Activated naive CD8-positive, alpha-beta T cell treated with anti-CD3 and anti-CD28 coated beads, Interleukin-2, amount 10 ng/mL, durations not matched to agents 7 days and 5 days (primary cell): Measurements from ENCODE around the gene PTTG1. TPM values are rescaled to one million over a fixed set of nuclear protein-coding genes. Genes with fewer than 3 reads are reported as not detected.
A peak's percentile ranks its signal among the peaks of the same experiment; 100 is the strongest.

Experiments used
- ATAC-seq: fragments of 150-1000 bp; cut with Tn5 transposase; one replicate; pipeline ENCODE4 v1.10.0; 2021; ENCODE audit warnings: low read depth, moderate library complexity
- POLR2A ChIA-PET: fragments of 350-600 bp; sonication (Branson Sonifier 250); formaldehyde crosslinking; loops from one replicate; lab custom pipeline; 2021; ENCODE audit warnings: antibody characterized with exemption; lab: Charles Lee
- DNase-seq: peaks from one replicate; pipeline ENCODE4 v3.0.0; 2021
- H3K27ac Mint-ChIP-seq: one replicate; pipeline ENCODE4 v1.8.0; 2022; ENCODE audit warnings: mild to moderate bottlenecking, mixed read lengths
- H3K27me3 Mint-ChIP-seq: one replicate; pipeline ENCODE4 v1.8.0; 2022; ENCODE audit warnings: mild to moderate bottlenecking, moderate library complexity, mixed read lengths
- H3K36me3 Mint-ChIP-seq: one replicate; pipeline ENCODE4 v1.8.0; 2021; ENCODE audit warnings: mild to moderate bottlenecking, mixed read lengths
- H3K4me1 Mint-ChIP-seq: one replicate; pipeline ENCODE4 v1.8.0; 2021; ENCODE audit warnings: mixed read lengths
- H3K4me3 Mint-ChIP-seq: one replicate; pipeline ENCODE4 v1.8.0; 2022; ENCODE audit warnings: mild to moderate bottlenecking, moderate library complexity, mixed read lengths
- H3K9me3 Mint-ChIP-seq: one replicate; pipeline ENCODE4 v1.8.0; 2021; ENCODE audit warnings: mixed read lengths
- total RNA-seq, 2 experiments: library from RNA; stranded (reverse); gene quantifications; one replicate each; pipeline ENCODE4 v1.2.3, GENCODE V29; 2021

PTTG1 gene
- total RNA-seq, 2 experiments from 2014 or later, result 118 TPM

DNA sequence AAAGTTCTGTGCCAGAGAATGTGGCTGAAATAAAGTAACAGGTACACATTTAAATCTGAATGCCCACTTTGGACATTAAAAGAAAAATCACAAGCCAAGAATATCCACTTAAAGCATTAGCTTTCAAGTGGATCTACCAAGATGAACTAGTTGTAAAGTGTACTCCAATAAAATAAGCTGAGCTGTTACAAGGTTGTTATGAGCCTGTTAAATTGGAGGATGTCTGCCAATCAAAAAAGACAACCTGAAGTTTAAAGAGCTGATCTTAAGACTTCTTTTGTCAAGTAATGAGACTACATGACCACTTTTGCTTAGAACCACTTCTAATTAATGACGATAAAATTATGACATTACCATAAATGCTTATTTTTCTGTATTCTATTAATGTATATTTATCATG, 24.2 kb upstream of the PTTG1 start:
- Mint-ChIP-seq H3K27me3 (peaks cover 6% of the 10 kb centered on the region), H3K4me3 (no peak overlapping the region), H3K9me3 (no peaks in the 10 kb centered on the region), H3K36me3 (no peaks in the 10 kb centered on the region), H3K27ac (no peak overlapping the region), H3K4me1 (peaks cover 3% of the 10 kb centered on the region)
- POLR2A ChIA-PET, result no interaction called here
- DNase-seq, result no peak
- no peak for ATAC-seq

DNA sequence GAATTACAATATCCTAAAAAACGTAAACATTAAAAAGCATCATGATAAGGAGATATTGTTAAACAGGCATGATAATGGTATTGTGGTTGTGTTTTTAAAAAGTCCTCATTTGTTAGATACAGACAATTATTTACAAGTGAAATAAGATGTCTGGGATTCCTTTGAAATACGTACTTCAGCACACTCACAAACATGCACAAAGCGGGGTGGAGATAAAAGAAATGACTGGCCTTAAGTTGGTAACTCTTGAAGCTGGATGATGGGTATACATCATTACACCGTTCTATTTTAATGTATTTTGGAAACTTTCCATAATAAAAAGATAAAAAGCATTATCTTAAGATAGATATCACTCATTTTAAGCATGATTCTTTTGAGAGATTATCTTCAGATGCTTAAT, 22.8 kb upstream of the PTTG1 start:
- H3K4me1 Mint-ChIP-seq, result peaks cover 3% of the 10 kb centered on the region
- POLR2A ChIA-PET, result interaction anchor here (1.0 kb wide), 1 partner anchor 21 kb away, joined by 8 read pairs; the partner anchor contains the start of gene SLU7
- peaks cover 3% of the 10 kb centered on the region for H3K36me3 Mint-ChIP-seq
- no peak overlapping the region for H3K27ac Mint-ChIP-seq
- H3K4me3 Mint-ChIP-seq, result peak overlapping the region; percentile 87
- DNase-seq, result no peak
- H3K9me3 Mint-ChIP-seq, result no peaks in the 10 kb centered on the region
- H3K27me3 Mint-ChIP-seq, result peaks cover 4% of the 10 kb centered on the region
- ATAC-seq, result no peak

- peak; percentile 73 for DNase-seq
- Mint-ChIP-seq H3K27ac (peak within 1 kb of the TSS; percentile 32), H3K4me1 (peaks cover 3% of the 10 kb centered on the region), H3K36me3 (peaks cover 7% of the 10 kb centered on the region), H3K9me3 (no peaks in the 10 kb centered on the region), H3K27me3 (peaks cover 2% of the 10 kb centered on the region), H3K4me3 (peak within 1 kb of the TSS; percentile 87)
- peak; percentile 86 for ATAC-seq
- POLR2A ChIA-PET, result interaction anchor here (1.0 kb wide), 1 partner anchor 20 kb away, joined by 8 read pairs; the partner anchor contains the start of gene SLU7
These were observed 22.0 kb upstream of the PTTG1 start, which contains the start of gene FAM200C for GRCh38 chr5:160399402-160400353. Gene FAM200C (minus strand): TSS chr5:160400054. CDS start chr5:160395490, 4,564 bp downstream.

GRCh38 chr5:160418561-160419457, 2.8 kb upstream of the PTTG1 start, which contains the start of gene SLU7:
Gene SLU7 (minus strand): TSS chr5:160419081. CDS start chr5:160415294, 3,787 bp downstream.
- Mint-ChIP-seq H3K27ac (peak within 1 kb of the TSS; percentile 95), H3K4me3 (peak within 1 kb of the TSS; percentile 97), H3K9me3 (no peaks in the 10 kb centered on the region), H3K4me1 (peaks cover 42% of the 10 kb centered on the region), H3K36me3 (peaks cover 15% of the 10 kb centered on the region), H3K27me3 (no peaks in the 10 kb centered on the region)
- ATAC-seq (peak; percentile 87), DNase-seq (peak; percentile 90)
- POLR2A ChIA-PET, result interaction anchor here (0.5 to 2.1 kb wide), 14 partner anchors 9 to 1211 kb away, joined by 3 to 12 read pairs (median 4); partner anchors contain the start of genes FAM200C and PWWP2A

- H3K36me3 Mint-ChIP-seq, result peaks cover 24% of the 10 kb centered on the region
- peaks cover 51% of the 10 kb centered on the region for H3K4me1 Mint-ChIP-seq
These were observed 2.0 kb upstream of the PTTG1 start for GRCh38 chr5:160419458-160420330.

GRCh38 chr5:160420331-160420610, 1.4 kb upstream of the PTTG1 start:
- peak overlapping the region; percentile 97 for H3K4me3 Mint-ChIP-seq
- no peaks in the 10 kb centered on the region for H3K27me3 Mint-ChIP-seq
- peaks cover 27% of the 10 kb centered on the region for H3K36me3 Mint-ChIP-seq

More at GRCh38 chr5:160419458-160420330, 2.0 kb upstream of the PTTG1 start:
- DNase-seq, result no peak
- Mint-ChIP-seq H3K4me3 (peak overlapping the region; percentile 97), H3K27ac (peak overlapping the region; percentile 95), H3K9me3 (no peaks in the 10 kb centered on the region), H3K27me3 (no peaks in the 10 kb centered on the region)
- POLR2A ChIA-PET, result interaction anchor here (0.7 to 2.1 kb wide), 11 partner anchors 11 to 1367 kb away, joined by 3 to 12 read pairs (median 3); partner anchors contain the start of genes FAM200C and PWWP2A
- ATAC-seq, result no peak

DNA sequence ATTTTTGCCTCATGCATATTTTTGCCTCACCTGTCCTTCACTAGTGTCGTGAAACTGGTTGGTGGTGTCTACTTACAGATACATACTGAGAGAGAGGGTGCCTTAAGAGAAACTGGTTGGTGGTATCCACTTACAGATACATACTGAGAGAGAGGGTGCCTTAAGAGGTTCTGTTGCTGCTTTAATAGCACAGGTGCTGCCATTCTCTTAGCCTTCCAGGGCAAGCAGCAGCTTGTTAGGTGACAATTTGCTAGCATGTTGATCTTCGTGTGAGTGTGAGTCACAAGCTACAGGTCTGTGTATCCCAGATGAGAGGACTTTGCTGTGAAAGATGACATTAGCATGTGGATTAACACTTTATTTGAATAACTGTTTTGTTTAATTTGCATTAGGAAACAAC, 1.4 kb downstream of the PTTG1 start:
- no peak for ATAC-seq
- Mint-ChIP-seq H3K27ac (peak overlapping the region; percentile 15), H3K36me3 (peaks cover 32% of the 10 kb centered on the region), H3K27me3 (no peaks in the 10 kb centered on the region), H3K4me1 (peaks cover 44% of the 10 kb centered on the region), H3K9me3 (no peaks in the 10 kb centered on the region), H3K4me3 (peak overlapping the region; percentile 98)
- POLR2A ChIA-PET, result no interaction called here
- no peak for DNase-seq

More at GRCh38 chr5:160420331-160420610, 1.4 kb upstream of the PTTG1 start:
- Mint-ChIP-seq H3K4me1 (peaks cover 55% of the 10 kb centered on the region), H3K9me3 (no peaks in the 10 kb centered on the region), H3K27ac (peak overlapping the region; percentile 95)
- ATAC-seq (no peak), DNase-seq (no peak)
- POLR2A ChIA-PET, result interaction anchor here (1.4 to 2.1 kb wide), 2 partner anchors 21 to 1212 kb away, joined by 3 to 8 read pairs; partner anchors contain the start of gene FAM200C

GRCh38 chr5:160427607-160428006, 6.0 kb downstream of the PTTG1 start:
- DNase-seq, result no peak
- H3K4me3 Mint-ChIP-seq, result no peak overlapping the region
- POLR2A ChIA-PET, result interaction anchor here (1.1 kb wide), 1 partner anchor 9 kb away, joined by 4 read pairs; no protein-coding TSS in a partner anchor

GRCh38 chr5:160432196-160432595, 10.5 kb downstream of the PTTG1 start:
- Mint-ChIP-seq H3K9me3 (no peaks in the 10 kb centered on the region), H3K27me3 (peaks cover 5% of the 10 kb centered on the region), H3K36me3 (peaks cover 24% of the 10 kb centered on the region), H3K4me3 (no peak overlapping the region), H3K27ac (no peak overlapping the region), H3K4me1 (peaks cover 2% of the 10 kb centered on the region)
- ATAC-seq (no peak), DNase-seq (no peak)
- POLR2A ChIA-PET, result no interaction called here

More at GRCh38 chr5:160427607-160428006, 6.0 kb downstream of the PTTG1 start:
- Mint-ChIP-seq H3K36me3 (peaks cover 47% of the 10 kb centered on the region), H3K4me1 (peaks cover 28% of the 10 kb centered on the region), H3K27me3 (no peaks in the 10 kb centered on the region), H3K27ac (no peak overlapping the region), H3K9me3 (no peaks in the 10 kb centered on the region)
- ATAC-seq, result no peak

DNA sequence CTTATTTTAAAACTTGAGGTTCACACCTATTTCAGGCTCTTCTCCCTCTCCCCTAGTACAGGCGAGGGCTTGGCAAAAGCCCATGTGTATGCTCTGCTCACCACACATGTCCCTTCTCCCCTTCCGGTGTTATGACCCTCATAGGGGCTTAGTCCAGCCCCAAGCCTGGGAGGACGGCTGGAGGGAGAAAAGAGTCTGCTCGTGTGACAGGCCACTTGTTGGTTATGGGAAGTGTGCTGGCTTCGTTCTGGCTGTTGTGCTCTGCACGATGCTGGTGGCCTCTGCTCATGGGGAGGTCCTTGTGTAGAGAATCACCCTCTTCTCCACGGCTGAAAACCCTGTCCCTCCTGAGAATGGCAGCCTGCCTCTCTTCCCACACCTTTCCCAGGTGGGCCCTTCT, 11.1 kb downstream of the PTTG1 start:
- ATAC-seq, result no peak
- POLR2A ChIA-PET, result no interaction called here

DNA sequence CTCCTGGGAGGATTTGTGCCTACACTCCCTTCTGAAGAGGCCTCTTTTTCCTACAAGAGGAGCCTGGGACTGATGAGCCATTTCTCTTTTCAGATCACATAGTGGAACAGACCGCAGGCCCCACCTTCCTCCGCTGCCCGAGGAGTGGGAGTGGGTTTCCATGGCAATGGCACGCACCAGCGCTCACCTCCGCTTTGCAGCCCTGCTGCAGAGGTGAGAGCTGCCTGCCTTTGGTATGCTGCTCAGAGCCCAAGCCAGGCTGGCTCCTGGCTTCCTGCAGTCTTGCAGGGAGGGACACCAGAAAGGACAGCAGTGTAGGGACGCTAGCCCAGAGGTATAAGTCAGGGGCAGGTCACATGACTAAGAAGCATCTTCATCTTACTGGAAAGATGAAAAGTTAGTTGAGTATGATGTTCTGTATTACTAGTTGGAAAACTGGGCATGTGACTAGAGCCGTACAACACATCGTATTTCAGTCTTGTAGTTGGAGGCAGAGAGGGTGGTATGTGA, 12.4 kb downstream of the PTTG1 start:
- no peaks in the 10 kb centered on the region for H3K9me3 Mint-ChIP-seq
- POLR2A ChIA-PET, result no interaction called here
- no peak for ATAC-seq
- peaks cover 8% of the 10 kb centered on the region for H3K36me3 Mint-ChIP-seq
- no peak overlapping the region for H3K4me3 Mint-ChIP-seq
- H3K27ac Mint-ChIP-seq, result no peak overlapping the region
- H3K4me1 Mint-ChIP-seq, result peaks cover 11% of the 10 kb centered on the region
- no peak for DNase-seq
- peaks cover 6% of the 10 kb centered on the region for H3K27me3 Mint-ChIP-seq

More for the DNA sequence above, 11.1 kb downstream of the PTTG1 start:
- Mint-ChIP-seq H3K36me3 (peaks cover 19% of the 10 kb centered on the region), H3K4me3 (no peak overlapping the region), H3K27ac (no peak overlapping the region), H3K4me1 (peaks cover 2% of the 10 kb centered on the region), H3K27me3 (peaks cover 6% of the 10 kb centered on the region), H3K9me3 (no peaks in the 10 kb centered on the region)
- DNase-seq, result no peak

- no peak for ATAC-seq
- no peak overlapping the region for H3K27ac Mint-ChIP-seq
- H3K9me3 Mint-ChIP-seq, result no peaks in the 10 kb centered on the region
- no peak for DNase-seq
- peaks cover 6% of the 10 kb centered on the region for H3K27me3 Mint-ChIP-seq
- peaks cover 17% of the 10 kb centered on the region for H3K4me1 Mint-ChIP-seq
- H3K4me3 Mint-ChIP-seq, result no peak overlapping the region
- H3K36me3 Mint-ChIP-seq, result peaks cover 1% of the 10 kb centered on the region
- POLR2A ChIA-PET, result no interaction called here
These were observed 13.9 kb downstream of the PTTG1 start for GRCh38 chr5:160435532-160435931.
